B cell (primary cell): ENCODE results near the gene CPNE4. TPM values are rescaled to one million over a fixed set of nuclear protein-coding genes. Genes with fewer than 3 reads are reported as not detected.

Source experiments
- ATAC-seq: fragments of 200-7000 bp; cut with Tn5 transposase; one replicate; pipeline ENCODE4 v1.10.0; 2021; ENCODE audit warnings: low read depth, mild to moderate bottlenecking, moderate number of reproducible peaks, moderate library complexity
- CTCF ChIA-PET: fragments of 350-600 bp; sonication (Branson Sonifier 250); formaldehyde crosslinking; loops from one replicate; lab custom pipeline; 2021; ENCODE audit warnings: antibody characterized with exemption, inconsistent platforms; lab: Charles Lee
- POLR2A ChIA-PET: fragments of 350-600 bp; sonication (Branson Sonifier 250); formaldehyde crosslinking; loops from one replicate; lab custom pipeline; 2021; ENCODE audit warnings: antibody characterized with exemption; lab: Charles Lee
- DNase-seq: peaks from one replicate; pipeline ENCODE4 v3.0.0; 2013
- H2AFZ ChIP-seq: 2 replicates; pipeline ENCODE4 v1.6.1; 2012; ENCODE audit warnings: mild to moderate bottlenecking, low read depth, low read length; ENCODE audit not compliant: insufficient read depth, poor library complexity, severe bottlenecking
- H3K27ac ChIP-seq, 2 donors: 1 replicate in 1 of 2; 2 replicates in 1 of 2; pipeline ENCODE4 v1.5.1; 2012 to 2013; ENCODE audit warnings: low read length in 2 of 2, mild to moderate bottlenecking in 2 of 2, moderate library complexity in 1 of 2
- H3K27me3 ChIP-seq, 4 experiments: fragments of 200-600 bp in 1 of 4; sonication (generic) in 1 of 4; replicated peaks in 1 of 4; 1 replicate in 2 of 4; 2 replicates in 2 of 4; pipeline versions ENCODE4 v1.6.1 to v1.7.0; 2013 to 2016; ENCODE audit warnings: low read length in 3 of 4, mild to moderate bottlenecking in 2 of 4, mixed read lengths in 1 of 4, moderate library complexity in 1 of 4; ENCODE audit not compliant: insufficient read depth in 4 of 4, control insufficient read depth in 3 of 4; ENCODE audit errors: control extremely low read depth in 1 of 4
- H3K36me3 ChIP-seq, 2 experiments: replicated peaks in 1 of 2; 1 replicate in 1 of 2; 2 replicates in 1 of 2; pipeline versions ENCODE4 v1.6.1 to v1.7.1; 2013; ENCODE audit warnings: low read length in 1 of 2; ENCODE audit not compliant: insufficient read depth in 2 of 2, control insufficient read depth in 1 of 2; ENCODE audit errors: control extremely low read depth in 1 of 2, extremely low read depth in 1 of 2
- H3K4me1 ChIP-seq, 2 donors: fragments of 200-600 bp in 1 of 2; sonication (generic) in 1 of 2; 1 replicate in 1 of 2; 2 replicates in 1 of 2; pipeline versions ENCODE4 v1.5.1 to v1.6.1; 2013 to 2017; ENCODE audit warnings: low read length in 2 of 2; ENCODE audit not compliant: control insufficient read depth in 2 of 2, insufficient read depth in 2 of 2
- H3K4me2 ChIP-seq: replicated peaks from 2 replicates; pipeline ENCODE3; 2012; ENCODE audit warnings: mild to moderate bottlenecking, low read depth, low read length; ENCODE audit not compliant: poor library complexity, severe bottlenecking
- H3K4me3 ChIP-seq, 5 experiments: fragments of 200-600 bp in 1 of 5; sonication (generic) in 1 of 5; 1 replicate in 3 of 5; 2 replicates in 2 of 5; pipeline versions ENCODE4 v1.5.1 to v1.7.0; 2011 to 2016; ENCODE audit warnings: low read length in 4 of 5, mild to moderate bottlenecking in 4 of 5, low read depth in 2 of 5, control low read depth in 1 of 5, moderate library complexity in 1 of 5; ENCODE audit not compliant: insufficient read depth in 1 of 5; ENCODE audit errors: control extremely low read depth in 1 of 5, extremely low read depth in 1 of 5
- H3K79me2 ChIP-seq: fragments of 200-600 bp; sonication (generic); one replicate; pipeline ENCODE4 v1.6.0; 2016; ENCODE audit warnings: low read length; ENCODE audit not compliant: control insufficient read depth, insufficient read depth
- H3K9ac ChIP-seq: fragments of 200-600 bp; sonication (generic); 2 replicates; pipeline ENCODE4 v1.6.1; 2017; ENCODE audit warnings: mild to moderate bottlenecking, low read length, moderate library complexity
- H3K9me3 ChIP-seq, 3 donors: one replicate each; pipeline versions ENCODE4 v1.6.1 to v1.7.1; 2013; ENCODE audit warnings: low read length in 2 of 3; ENCODE audit not compliant: control insufficient read depth in 2 of 3, insufficient read depth in 1 of 3; ENCODE audit errors: control extremely low read depth in 1 of 3
- H4K20me1 ChIP-seq: 2 replicates; pipeline ENCODE4 v1.6.0; 2012; ENCODE audit warnings: mild to moderate bottlenecking, low read length; ENCODE audit not compliant: insufficient read depth, control insufficient read depth, poor library complexity, severe bottlenecking
- H3K27ac Mint-ChIP-seq: one replicate; pipeline ENCODE4 v1.8.0; 2021; ENCODE audit warnings: mixed read lengths
- H3K27me3 Mint-ChIP-seq: one replicate; pipeline ENCODE4 v1.8.0; 2021; ENCODE audit warnings: mixed read lengths
- H3K4me1 Mint-ChIP-seq: one replicate; pipeline ENCODE4 v1.8.0; 2021; ENCODE audit warnings: mixed read lengths
- H3K4me3 Mint-ChIP-seq: one replicate; pipeline ENCODE4 v1.8.0; 2021; ENCODE audit warnings: mixed read lengths
- H3K9me3 Mint-ChIP-seq: one replicate; pipeline ENCODE4 v1.8.0; 2022; ENCODE audit warnings: mixed read lengths; ENCODE audit not compliant: insufficient read depth
- EZH2 ChIP-seq: IDR thresholded peaks from 2 replicates; pipeline ENCODE4 v1.6.1; 2012; ENCODE audit warnings: borderline replicate concordance, low read depth, mild to moderate bottlenecking, moderate library complexity, low read length; ENCODE audit not compliant: insufficient read depth, poor library complexity, severe bottlenecking
- WGBS: methylation state at CpG from one replicate; pipeline ENCODE4 v1.1.5; 2013; ENCODE audit warnings: missing lambda C conversion rate; ENCODE audit not compliant: insufficient coverage; 5-methylcytosine and 5-hydroxymethylcytosine counted together
- intact Hi-C: fragments of 100-400 bp; cut with micrococcal nuclease; formaldehyde crosslinking; loops from one replicate; pipeline ENCODE4 v1.10.0; 2022
- polyA plus RNA-seq: library from polyadenylated mRNA; depleted of rRNA; stranded (reverse); fragments of >200 nt; gene quantifications from 2 replicates; pipeline ENCODE4 v1.2.3, GENCODE V29; 2012
- total RNA-seq, 2 donors: library from RNA; stranded (reverse); fragments of 120-200 nt in 1 of 2; gene quantifications; 1 replicate in 1 of 2; 2 replicates in 1 of 2; pipeline versions ENCODE4 v1.2.3 to v1.2.4, GENCODE V29; 2013 to 2022
- TF ChIP-seq, protein P1 (sequence below): fragments of 200-600 bp; IDR thresholded peaks from one replicate; pipeline ENCODE4 v1.8.0; 2022; ENCODE audit warnings: antibody characterized with exemption, mild to moderate bottlenecking

Gene CPNE4
- total and polyA plus RNA-seq, 2 donors (not counting 1 experiment from before 2014, with no cell fraction given), result not detected

DNA sequence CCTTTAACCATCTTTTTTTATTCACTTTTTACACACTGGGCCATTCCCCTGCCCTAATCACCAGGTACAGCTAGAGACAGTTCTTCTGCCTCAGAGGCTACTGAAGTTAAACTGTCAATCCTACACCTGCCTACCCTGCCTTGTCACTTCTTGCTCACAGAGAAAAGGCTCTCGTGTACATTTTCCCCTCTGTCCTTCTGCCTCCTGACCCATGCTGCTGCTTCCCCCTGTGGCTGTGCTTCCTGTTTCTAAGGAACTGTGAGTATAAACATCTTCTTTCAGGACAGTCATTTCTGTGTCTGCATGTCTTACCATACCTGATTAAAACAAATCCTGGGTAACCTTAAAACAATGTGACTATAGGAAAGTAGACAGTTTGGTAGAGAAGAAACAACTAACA lies 295.6 kb downstream of the CPNE4 start:
- Mint-ChIP-seq H3K4me1 (no peaks in the 10 kb centered on the region), H3K27me3 (no peaks in the 10 kb centered on the region), H3K9me3 (no peaks in the 10 kb centered on the region), H3K27ac (no peak overlapping the region), H3K4me3 (no peak overlapping the region)
- ChIA-PET POLR2A (no interaction called here), CTCF (no interaction called here)
- Histone ChIP-seq H3K4me2 (no peak overlapping the region), H3K36me3 (no peaks in the 10 kb centered on the region), H3K4me1 (no peaks in the 10 kb centered on the region), H3K4me3 (no peak overlapping the region), H4K20me1 (no peaks in the 10 kb centered on the region), H3K9me3 (no peaks in the 10 kb centered on the region), H3K27me3 (no peaks in the 10 kb centered on the region), H2AFZ (no peak overlapping the region), H3K9ac (no peak overlapping the region), H3K79me2 (no peaks in the 10 kb centered on the region), H3K27ac (no peak overlapping the region)
- WGBS, result no CpG with 5 or more reads among the region's 1 CpG
- intact Hi-C loops, result no loop called here
- ATAC-seq (no peak), DNase-seq (no peak)
- TF ChIP-seq, protein P1, sequence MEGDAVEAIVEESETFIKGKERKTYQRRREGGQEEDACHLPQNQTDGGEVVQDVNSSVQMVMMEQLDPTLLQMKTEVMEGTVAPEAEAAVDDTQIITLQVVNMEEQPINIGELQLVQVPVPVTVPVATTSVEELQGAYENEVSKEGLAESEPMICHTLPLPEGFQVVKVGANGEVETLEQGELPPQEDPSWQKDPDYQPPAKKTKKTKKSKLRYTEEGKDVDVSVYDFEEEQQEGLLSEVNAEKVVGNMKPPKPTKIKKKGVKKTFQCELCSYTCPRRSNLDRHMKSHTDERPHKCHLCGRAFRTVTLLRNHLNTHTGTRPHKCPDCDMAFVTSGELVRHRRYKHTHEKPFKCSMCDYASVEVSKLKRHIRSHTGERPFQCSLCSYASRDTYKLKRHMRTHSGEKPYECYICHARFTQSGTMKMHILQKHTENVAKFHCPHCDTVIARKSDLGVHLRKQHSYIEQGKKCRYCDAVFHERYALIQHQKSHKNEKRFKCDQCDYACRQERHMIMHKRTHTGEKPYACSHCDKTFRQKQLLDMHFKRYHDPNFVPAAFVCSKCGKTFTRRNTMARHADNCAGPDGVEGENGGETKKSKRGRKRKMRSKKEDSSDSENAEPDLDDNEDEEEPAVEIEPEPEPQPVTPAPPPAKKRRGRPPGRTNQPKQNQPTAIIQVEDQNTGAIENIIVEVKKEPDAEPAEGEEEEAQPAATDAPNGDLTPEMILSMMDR, result no peak
- TF ChIP-seq EZH2, result no peak

DNA sequence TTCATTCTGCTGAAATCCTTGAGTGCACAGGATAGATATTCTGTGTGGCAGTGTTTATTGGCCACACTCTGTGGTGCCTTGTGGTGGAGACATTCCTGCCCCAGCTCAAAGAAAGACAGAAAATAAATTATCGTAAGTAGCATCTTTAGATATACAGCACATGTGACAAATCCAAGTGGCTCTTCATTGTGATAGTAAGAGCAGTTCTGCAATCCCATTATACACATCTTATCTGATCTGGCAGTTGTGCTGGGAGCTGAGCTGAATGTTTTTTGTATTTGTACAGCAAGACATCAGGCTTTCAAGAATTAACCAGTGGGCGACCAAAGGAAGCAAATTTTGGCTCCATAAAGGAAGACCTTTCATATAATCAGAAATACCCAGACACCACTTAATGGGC lies 296.7 kb downstream of the CPNE4 start:
- POLR2A ChIA-PET, result no interaction called here
- no peaks in the 10 kb centered on the region for H3K4me1 Mint-ChIP-seq
- WGBS, result no CpG with 5 or more reads among the region's 2 CpGs

More for the DNA sequence above, 296.7 kb downstream of the CPNE4 start:
- no peak overlapping the region for H2AFZ ChIP-seq
- DNase-seq (no peak), ATAC-seq (no peak)
- no peak overlapping the region for H3K4me3 Mint-ChIP-seq
- CTCF ChIA-PET, result no interaction called here
- H3K9ac ChIP-seq, result no peak overlapping the region
- H3K79me2 ChIP-seq, result no peaks in the 10 kb centered on the region
- H3K36me3 ChIP-seq, result no peaks in the 10 kb centered on the region
- H3K9me3 Mint-ChIP-seq, result no peaks in the 10 kb centered on the region
- no peaks in the 10 kb centered on the region for H3K27me3 Mint-ChIP-seq
- no peak overlapping the region for H3K27ac Mint-ChIP-seq
- no peak overlapping the region for H3K27ac ChIP-seq
- no peak overlapping the region for H3K4me2 ChIP-seq
- no peaks in the 10 kb centered on the region for H3K9me3 ChIP-seq
- TF ChIP-seq EZH2, result no peak
- TF ChIP-seq, protein P1, result no peak
- no peaks in the 10 kb centered on the region for H3K4me1 ChIP-seq
- H4K20me1 ChIP-seq, result no peaks in the 10 kb centered on the region
- H3K27me3 ChIP-seq, result no peaks in the 10 kb centered on the region
- intact Hi-C loops, result no loop called here
- H3K4me3 ChIP-seq, result no peak overlapping the region
